Measurements from ENCODE around the gene CHRM1.
"Not testable (repeated sequence)": the region's sequence is repeated elsewhere in the genome, so short reads cannot be mapped to it uniquely, and the experiment has no call there.

The CHRM1 gene, protein sequence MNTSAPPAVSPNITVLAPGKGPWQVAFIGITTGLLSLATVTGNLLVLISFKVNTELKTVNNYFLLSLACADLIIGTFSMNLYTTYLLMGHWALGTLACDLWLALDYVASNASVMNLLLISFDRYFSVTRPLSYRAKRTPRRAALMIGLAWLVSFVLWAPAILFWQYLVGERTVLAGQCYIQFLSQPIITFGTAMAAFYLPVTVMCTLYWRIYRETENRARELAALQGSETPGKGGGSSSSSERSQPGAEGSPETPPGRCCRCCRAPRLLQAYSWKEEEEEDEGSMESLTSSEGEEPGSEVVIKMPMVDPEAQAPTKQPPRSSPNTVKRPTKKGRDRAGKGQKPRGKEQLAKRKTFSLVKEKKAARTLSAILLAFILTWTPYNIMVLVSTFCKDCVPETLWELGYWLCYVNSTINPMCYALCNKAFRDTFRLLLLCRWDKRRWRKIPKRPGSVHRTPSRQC

DNA sequence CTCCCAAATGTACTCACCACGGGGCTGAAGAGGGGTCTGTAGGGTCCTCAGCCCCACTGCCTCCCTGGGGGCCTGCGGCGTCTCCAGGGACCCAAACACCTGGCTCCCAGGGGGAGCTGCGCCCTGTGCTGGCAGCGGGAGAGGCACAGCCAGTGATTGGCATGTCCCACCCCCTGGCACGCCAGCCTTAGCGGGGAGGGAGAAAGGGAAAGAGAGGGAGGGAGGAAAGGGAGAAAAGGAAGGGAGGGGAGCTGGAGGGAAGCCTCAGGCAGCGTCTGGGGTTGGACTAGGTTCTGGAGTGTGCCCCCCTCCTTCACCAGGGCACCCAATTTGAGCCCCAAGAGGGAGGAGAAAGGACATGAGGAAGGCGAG lies at the start of gene CHRM1:
Gene CHRM1 (minus strand): TSS at position 163 of the 372 bp plus-strand sequence. CDS start 10,263 bp downstream, outside the sequence.
- DNase-seq (ENCODE audit: low read depth in 2 of 2): no peak

DNA sequence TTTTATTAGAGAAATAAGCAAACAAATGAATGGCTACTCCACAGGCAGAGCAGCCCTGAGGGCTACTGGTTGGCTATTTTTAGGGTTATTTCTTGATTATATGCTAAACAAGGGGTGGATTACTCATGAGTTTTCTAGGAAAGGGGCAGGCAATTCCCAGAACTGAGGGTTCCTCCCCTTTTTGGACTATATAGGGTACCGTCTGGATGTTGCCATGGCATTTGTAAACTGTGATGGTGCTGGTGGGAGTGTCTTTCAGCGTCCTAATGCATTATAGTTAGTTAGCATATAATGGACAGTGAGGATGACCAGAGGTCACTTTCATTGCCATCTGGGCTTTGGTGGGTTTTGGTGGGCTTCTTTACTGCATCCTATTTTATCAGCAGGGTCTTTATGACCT lies 44.4 kb upstream of the CHRM1 start:
- DNase-seq (ENCODE audit: low read depth in 2 of 2): no peak

DNA sequence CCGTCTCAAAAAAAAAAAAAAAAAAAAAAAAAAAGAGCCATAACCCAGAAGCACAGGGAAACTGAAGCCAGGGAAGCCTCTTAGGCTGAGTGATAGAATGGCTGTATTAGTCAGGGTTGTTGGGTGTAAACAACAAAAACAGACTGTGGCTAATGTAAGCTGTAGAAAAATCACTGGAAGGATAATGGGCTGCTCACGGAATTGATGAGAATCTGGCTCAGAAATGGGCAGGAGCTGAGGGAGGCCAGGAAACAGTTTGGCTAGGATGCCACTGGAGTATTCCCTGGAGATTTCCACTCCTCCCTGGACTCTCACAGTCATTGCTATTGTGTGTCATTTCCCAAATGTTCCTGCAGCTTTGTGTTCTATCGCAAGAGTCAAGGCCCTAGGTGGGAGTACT lies 41.2 kb upstream of the CHRM1 start:
- DNase-seq (ENCODE audit: low read depth in 2 of 2): no peak

DNA sequence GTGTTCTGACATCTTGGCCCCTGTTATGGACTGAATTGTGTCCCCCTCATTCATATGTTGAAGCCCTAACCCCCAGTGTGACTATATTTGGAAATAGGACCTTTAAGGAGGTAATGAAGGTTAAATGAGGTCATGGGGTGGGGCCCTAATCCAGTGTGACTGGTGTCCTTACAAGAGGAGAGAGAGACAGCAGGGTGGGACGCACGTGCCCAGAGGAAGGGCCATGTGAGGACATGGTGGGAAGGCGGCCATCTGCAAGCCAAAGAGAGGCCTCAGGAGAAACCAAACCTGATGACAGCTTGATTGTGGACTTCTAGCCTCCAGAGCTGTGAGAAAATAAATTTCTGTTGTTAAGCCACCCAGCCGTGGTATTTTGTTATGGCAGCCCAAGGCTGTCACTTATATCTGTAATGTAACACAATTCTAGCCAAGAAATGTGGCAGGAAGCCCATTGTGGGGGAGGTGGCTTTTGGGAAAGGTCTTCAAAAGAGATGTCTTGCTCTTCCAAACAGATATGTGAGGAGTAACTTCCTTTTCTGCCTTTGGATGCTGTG lies 39.9 kb upstream of the CHRM1 start:
- DNase-seq (ENCODE audit: low read depth in 2 of 2): no peak

DNA sequence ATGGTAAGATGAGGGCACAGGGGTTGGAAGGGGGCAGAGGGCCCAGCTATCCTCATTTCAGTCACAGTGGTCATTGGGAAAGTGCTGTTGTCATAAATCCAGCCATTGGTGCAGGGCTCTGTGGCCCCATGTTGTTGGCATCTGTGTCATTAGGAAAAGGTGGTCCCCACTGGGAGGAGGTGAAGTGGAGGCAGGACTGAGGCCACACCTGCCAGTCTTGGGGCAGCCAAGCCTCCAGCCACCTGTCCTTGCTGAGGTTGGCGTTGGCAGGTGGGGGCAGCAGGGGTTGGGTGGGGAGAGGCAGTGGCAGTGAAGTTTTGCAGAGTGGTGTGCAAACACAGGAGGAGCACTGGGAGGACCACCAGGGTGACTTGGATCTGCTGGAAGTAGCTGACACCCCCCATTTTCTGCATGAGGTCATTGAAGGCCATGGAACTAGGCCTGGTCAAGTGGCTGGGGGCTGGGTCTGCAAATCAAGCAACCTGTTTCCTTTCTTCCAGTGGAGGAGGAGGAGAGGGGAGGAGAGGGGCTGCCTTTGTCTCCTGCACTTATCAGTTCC lies 38.3 kb upstream of the CHRM1 start:
- no peak for DNase-seq (ENCODE audit: low read depth in 2 of 2)

DNA sequence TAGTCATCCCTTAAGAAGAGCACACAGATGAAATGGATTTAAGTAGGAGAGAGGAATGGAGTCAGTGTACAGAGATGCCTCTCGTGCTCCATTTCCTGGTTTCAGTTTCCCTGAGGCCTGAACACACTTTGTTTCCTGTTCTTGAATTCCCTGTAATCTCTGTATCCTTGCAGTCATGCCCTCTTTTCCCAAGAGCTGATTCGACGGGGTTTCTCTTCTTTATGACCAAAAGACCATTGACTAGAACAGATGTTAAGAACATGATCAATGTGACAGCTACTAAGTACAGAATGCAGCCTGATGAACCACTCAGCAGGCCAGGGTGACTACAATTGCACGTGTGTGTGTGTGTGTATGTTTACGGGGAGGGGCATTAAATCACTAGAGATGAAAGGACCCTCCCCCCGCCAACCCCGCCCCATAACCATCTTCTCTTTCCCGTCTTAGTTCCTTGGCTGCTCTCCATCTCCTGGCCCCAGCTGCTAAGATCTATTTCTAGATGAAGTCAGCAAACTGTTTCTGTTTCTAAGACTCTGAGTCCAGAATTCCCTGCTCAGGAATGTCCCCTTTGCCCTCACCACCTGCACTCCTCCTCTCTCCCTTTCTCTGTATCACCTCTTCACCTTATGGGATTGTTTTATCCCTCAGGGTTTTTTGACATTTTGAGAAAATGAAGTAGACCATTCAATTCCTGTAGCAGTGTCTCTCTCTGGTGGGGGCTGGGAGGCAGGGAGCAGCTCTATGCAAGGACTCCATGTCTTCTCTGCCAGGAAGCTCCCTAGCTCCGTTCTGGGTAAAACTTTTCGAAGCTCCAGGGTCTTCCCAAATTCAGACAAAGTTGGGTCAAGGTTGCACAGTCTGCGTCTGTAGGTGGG lies 37.6 kb upstream of the CHRM1 start:
- DNase-seq (ENCODE audit: low read depth in 2 of 2): no peak

DNA sequence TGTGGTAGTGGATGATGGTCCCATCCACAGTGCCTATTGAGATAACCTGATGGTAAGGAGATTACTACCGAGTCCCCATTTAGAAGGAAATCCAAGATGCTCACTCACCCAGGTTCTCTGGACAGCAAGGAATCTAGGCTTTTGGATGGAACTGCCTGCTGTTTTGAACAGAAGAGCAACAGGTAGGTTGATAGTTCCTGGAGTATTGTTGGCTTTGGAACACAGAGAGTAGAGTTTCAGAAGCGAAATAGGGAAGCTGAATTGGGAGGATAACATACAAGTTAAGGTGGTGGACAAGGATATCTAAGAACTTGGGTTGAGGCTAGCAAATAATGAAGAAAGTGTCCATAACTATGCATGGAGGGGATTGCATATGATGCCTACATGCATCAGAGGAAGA lies 36.0 kb upstream of the CHRM1 start:
- DNase-seq (ENCODE audit: low read depth in 2 of 2): no peak

DNA sequence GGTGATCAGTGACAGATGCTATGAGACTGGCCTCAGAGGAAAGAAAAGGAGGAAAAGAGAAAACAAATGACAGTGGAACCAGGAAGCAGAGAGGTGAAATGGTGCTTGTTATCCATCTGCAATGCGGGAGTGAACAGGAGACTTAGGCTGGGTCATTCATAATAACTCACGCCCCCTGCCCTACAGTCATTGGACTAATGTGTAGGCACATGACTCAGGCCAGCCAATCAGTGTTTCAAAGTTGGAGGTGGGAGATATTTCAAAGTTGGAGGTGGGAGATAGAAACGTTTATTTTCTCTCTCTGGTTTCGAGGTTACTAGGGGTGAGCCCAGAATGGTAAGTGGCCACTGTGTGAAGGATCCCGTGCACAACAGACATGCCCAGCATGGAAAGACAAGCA lies 33.3 kb upstream of the CHRM1 start:
- no peak for DNase-seq (ENCODE audit: low read depth in 2 of 2)

DNA sequence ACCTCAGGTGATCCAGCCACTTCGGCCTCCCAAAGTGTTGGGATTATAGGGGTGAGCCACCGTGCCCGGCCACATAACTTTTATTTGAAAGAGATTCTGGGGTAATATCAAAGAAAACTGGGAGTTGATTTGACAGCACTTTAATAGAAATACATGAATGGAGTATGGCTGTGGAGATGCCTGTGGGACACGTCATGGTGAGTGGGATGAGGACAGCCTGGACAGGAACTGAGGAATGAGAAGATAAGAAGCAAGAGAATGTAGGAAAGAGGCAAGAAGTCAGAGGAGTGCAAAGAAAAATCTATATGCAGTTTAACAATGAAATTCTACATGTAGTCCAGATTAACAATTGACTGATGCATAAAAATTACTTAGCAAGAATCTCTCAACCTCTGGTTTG lies 32.6 kb upstream of the CHRM1 start:
- no peak for DNase-seq (ENCODE audit: low read depth in 2 of 2)

DNA sequence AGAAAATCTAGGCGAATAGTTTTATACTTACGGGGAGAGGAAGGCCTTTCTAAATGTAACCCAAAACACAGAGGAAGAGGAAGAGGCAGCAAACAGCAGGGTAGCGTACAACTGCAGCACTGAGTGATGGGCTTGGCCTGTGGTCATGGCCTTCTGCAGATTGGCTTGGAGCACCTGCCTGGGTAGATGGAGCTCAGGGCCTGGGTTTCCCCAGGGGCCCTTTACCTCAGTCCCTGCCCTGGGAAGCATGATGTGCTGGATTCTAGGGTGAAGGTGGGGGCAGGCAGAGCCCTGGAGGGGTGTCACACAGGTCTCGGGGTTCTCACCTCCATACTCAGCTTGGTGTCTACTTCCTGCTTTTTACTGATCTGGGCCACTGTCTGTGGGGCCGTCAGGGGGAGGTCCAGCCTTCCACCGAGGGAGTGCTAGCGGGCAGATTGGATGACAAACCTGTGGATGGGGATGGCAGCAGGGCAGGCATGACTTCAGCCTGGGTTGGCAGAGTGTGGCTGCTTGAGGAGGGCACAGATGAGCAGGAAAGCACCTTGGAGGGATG lies 27.7 kb upstream of the CHRM1 start:
- no peak for DNase-seq (ENCODE audit: low read depth in 2 of 2)

DNA sequence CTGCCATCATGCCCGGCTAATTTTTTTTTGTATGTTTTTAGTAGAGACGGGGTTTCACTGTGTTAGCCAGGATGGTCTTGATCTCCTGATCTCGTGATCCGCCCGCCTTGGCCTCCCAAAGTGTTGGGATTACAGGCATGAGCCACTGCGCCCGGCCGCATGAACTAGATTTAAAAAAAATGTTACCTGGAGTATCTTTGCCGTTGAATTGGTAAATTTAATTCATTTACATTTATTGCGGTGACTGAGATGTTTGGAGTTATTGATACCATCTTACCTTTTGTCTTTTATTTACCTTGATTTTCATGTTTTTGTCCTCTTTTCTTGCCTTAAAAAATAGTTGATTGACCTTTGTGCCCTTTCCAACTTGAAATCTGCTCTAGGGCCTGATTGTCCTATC lies 24.4 kb upstream of the CHRM1 start:
- not testable (repeated sequence) for DNase-seq (ENCODE audit: low read depth in 2 of 2)

DNA sequence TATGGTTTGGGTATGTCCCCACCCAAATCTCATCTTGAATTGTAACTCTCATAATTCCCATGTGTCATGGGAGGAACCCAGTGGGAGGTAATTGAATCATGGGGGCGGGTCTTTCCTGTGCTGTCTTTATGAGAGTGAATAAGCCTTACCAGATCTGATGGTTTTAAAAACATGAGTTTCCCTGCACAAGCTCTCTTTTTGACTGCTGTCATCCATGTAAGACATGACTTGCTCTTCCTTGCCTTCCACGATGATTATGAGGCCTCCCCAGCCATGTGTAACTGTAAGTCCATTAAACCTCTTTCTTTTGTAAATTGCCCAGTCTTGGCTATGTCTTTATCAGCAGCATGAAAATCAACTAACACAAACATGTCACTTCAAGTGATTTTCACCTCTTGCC lies 16.4 kb upstream of the CHRM1 start:
- not testable (repeated sequence) for DNase-seq (ENCODE audit: low read depth in 2 of 2)

DNA sequence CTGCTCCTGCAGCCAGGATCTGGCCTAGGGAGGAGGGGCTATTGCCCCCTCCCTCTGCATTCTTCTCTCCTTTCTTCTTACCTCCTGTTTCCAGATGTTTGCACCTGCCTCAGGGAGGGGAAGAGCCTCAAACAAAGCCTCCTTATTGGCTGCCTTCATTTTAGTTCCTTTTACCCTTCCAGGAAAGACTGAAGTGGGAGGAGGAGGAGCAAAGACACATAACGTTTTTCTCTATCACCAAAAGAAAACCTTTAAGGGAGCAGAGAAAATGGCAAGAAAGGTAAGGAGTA lies 13.3 kb upstream of the CHRM1 start:
- DNase-seq (ENCODE audit: low read depth in 2 of 2): no peak

DNA sequence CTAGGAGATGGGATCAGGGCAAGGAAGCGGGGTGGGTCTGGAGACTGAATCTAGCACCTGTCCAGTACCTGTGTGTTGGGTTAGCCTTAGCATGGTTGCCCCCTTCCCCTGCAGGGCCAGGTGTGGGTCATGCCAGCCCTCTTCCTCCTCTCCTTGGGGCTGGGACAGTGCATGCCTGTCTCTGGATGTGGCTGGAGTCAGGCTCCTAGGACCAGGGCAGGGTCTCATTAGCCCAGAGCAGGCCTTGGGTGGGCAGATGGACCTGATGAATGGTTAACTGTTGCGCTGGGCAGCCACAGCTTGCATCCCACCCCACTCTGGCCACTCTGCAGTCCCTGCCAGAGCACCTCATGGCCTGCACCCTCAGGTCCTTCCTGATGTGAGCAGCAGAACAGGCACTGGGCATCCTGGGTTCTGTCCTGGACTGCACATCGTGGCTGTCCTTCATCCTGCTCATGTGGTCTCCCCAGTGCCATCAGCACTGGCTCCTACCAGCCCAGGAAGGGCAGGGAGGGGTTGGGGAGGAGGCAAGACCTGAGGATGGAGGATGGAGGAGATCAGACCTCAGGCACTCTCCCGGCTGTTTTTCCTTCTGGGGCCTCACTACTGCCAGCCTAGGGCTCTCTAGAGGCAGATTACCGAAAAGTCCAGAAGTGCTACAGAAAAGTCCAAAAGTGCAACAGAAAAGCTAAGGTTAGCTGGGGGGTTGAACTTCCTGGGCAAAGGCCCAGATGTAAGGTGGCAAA lies 12.8 kb upstream of the CHRM1 start:
- DNase-seq (ENCODE audit: low read depth in 2 of 2): no peak

DNA sequence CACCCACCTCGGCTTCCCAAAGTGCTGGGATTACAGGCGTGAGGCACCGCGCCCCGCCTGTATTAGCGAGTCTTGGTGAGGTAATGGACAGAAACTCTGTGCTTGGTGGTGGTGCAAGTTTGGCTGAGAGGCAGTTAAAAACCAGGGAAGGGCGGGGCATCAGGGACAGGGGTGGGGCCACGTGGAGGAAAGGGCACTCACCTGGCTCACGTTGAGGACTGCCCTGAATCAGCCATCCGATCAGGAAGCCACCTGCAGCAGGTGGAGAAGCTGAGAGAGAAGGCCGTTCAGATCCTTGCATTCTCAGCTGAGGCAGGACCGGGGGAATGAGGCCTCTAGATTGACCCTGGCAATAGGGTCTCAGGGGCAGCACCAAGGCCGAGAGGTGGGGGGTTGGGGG lies 12.1 kb upstream of the CHRM1 start:
- no peak for DNase-seq (ENCODE audit: low read depth in 2 of 2)

DNA sequence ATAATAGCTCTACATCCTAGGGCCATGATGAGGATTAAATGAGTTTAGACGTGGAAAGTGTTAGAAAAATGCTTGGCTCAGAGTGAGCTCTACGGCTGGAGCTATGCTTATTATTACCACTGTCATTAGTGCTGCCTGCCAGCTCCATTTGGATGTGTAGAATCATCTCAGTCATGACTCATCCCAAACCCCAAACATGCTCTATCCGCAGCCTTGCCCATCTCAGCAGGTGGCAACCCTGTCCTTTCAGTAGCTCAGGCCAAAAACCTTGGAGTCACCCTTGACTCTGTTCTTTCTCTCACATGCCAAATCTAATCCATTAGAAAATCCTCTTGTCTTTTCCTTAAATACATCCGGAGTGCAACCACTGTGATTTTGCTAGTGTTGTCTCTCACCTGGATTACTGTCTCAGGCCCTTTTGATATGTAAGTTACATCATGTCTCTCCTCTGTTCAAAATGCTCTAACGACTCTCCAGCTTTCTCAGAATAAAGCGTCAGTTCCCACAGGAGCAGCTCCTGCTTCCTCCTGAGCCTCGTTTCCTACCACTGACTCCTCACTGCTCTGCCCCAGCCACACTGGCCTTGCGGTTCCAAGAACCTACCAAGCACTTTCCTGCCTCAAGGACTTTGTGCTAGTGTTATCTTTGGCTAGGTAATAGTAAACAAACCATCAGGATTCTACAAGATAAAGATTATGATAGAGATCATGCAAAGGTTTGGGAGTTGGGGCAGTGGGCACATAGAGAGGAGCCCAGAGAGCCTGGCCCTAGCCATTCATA lies 10.5 kb upstream of the CHRM1 start:
- no peak for DNase-seq (ENCODE audit: low read depth in 2 of 2)

DNA sequence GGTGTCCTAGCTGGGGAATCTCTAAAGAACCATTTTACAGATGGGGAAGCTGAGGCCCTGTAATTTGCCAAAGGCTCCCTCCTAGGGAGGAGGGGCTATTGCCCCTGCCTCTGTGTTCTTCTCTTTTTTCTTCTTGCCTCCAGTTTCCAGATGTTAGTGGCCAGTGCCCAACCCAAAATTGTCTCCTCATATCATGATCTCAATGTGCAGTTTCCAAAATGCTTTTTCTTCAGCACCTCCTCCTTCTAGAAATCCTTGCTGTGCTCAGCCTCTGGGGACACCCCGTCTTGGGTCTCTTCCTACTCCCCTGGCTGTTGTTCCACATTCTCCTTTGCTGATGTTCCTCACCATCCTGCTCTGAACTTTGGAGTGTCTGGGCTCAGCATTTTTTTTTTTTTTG lies 9.5 kb upstream of the CHRM1 start:
- no peak for DNase-seq (ENCODE audit: low read depth in 2 of 2)

DNA sequence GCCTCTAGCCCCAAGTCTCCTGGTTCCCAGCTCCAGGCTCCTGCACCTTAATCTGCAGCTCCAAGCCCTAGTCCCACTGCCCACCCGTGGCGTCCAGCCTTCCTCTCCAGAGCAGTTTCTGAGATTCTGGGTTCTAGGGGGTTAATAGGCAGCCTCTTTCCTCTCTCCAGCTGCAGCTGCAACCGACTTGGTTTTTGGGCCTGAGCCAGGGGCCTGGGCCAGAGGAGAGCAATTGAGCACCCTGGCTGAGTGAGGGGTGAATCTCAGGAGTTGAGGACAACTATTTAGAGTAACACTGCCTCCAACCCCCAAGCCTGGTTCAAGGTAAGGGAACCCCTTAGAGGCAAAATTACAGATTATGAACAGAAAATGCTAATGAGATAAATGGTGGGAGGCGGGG lies 9.0 kb upstream of the CHRM1 start:
- DNase-seq (ENCODE audit: low read depth in 2 of 2): no peak

DNA sequence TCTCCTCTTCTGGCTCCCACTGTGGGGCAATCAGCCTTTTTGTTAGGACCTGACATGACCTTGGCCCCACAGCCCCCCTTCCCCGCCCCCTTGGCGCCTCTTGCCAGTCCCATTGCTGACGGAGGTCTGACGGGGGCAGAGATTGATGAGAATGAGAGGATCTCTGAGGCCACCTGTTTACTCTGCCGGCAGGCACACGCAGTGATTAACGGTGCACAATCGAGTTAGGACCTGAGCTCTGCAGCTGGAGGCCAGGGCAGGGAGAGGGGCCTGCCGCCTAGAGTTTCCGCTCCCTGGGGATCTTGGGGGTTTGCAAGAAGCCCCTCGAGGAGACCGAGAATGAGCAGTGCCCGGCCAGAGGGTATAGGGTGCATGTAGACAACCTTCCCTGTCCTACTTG lies 6.8 kb upstream of the CHRM1 start:
- DNase-seq (ENCODE audit: low read depth in 2 of 2): no peak

DNA sequence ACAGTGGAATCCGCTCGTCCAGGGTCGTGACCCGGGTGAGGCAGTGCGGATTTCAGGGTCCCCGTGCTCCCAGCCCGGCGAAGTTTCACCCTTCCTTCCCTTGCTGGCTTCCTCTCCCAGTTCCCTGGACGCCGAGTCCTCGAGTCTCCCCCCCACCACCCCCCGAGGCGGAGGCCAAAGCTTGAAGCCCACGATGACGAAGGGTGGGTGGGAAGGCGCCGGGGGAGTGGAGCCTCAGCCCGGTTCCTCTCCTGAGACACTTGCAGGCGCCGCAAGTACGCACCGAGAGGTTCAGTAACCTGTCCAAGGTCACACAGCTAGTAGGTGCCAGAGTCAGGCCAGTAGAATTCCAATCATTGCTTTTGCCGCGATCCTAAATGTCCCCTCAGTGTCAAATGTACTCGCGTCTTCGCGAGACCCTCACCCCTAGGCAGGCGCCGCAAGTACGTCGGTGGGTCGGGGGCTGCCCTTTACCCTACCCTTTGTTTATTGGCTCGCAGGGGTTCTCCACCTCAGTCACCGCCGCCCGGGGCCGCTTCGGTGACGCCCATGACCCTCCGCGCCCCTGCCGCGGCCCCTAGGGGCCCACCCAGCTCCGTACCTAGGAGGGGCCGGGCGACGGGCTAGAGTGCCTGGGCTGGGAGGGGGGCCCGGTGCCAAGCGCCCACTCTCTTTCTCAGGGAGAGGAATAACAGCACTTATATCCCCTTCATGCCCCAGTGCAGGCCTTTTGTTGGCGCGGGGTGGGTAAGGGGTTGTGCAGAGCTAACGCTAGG lies 5.7 kb upstream of the CHRM1 start:
- no peak for DNase-seq (ENCODE audit: low read depth in 2 of 2)

Measured in stimulated activated CD4-positive, alpha-beta T cell treated with anti-CD3 and anti-CD28 coated beads, Interleukin-12 subunit alpha, Interleukin-12 subunit beta, amount 100 ng/mL, for 24 hours (primary cell).